ENCODE data around the gene NFX1.

- TF ChIP-seq POLR2A (IDR thresholded peaks at IDR 0.05): no peak
- no peak for TF ChIP-seq CTCF (IDR thresholded peaks at IDR 0.05)
Measured at GRCh38 chr9:33255014-33255413, 35.3 kb upstream of the NFX1 start.

Measured in stomach (tissue), 4 donors.